22Rv1 (cell line): ENCODE data around the gene LINGO3.

Source experiments
- CTCF ChIP-seq: fragments of 450-650 bp; IDR thresholded peaks from 2 replicates; pipeline ENCODE4 v1.5.1; 2017; ENCODE audit warnings: mild to moderate bottlenecking
- ZFX ChIP-seq: fragments of 450-650 bp; IDR thresholded peaks from 2 replicates; pipeline ENCODE4 v1.6.1; 2017; ENCODE audit warnings: antibody characterized with exemption, borderline replicate concordance

DNA sequence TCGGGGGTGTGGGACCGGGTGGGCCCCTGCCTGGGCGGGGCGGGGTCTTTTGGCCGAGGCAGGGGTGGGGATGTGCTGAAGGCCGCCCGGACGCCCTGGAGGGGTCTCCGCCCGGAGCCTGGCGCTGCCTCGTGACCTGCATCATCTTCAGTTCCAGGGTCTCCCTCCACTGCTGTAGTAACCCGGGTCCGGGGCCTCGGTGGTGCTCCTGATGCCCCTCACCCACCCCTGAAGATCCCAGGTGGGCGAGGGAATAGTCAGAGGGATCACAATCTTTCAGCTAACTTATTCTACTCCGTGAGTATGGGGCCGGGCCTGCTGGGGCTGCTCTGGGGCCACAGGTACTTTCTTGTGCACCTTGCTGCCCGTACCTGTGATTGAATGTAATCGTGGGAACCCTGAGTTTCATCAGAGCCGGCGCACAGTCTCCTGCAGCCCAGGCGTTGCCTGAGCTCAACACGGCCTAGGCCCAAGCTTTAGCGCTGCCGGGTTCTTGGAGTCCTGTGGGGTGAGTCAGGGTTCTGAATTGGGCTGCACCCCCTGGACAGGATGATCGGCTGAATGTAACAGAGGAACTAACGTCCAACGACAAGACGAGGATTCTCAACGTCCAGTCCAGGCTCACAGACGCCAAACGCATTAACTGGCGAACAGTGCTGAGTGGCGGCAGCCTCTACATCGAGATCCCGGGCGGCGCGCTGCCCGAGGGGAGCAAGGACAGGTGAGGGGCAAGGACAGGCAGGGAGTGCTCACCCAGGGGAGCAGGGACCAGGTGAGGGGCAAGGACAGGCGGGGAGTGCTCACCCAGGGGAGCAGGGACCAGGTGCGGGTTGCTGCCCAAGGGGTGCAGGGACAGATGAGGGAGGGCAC is 36.5 kb downstream of the LINGO3 start:
- TF ChIP-seq CTCF (no peak), ZFX (no peak)
